ENCODE measurements around the gene DNM3. TPM values are rescaled to one million over a fixed set of nuclear protein-coding genes. Genes with fewer than 3 reads are reported as not detected.

The DNM3 gene
- total RNA-seq, 1 donor from 2014 or later, result 4.7 TPM

- Mint-ChIP-seq H3K27me3 (ENCODE audit: low read depth, unreplicated experiment) (peaks cover 3% of the 10 kb centered on the region), H3K4me3 (ENCODE audit: unreplicated experiment) (no peak overlapping the region), H3K36me3 (ENCODE audit: low read depth, unreplicated experiment) (no peaks in the 10 kb centered on the region), H3K9me3 (ENCODE audit: unreplicated experiment) (no peaks in the 10 kb centered on the region), H3K4me1 (ENCODE audit: low read depth, unreplicated experiment) (peaks cover 3% of the 10 kb centered on the region), H3K27ac (ENCODE audit: unreplicated experiment) (no peak overlapping the region)
- DNase-seq (ENCODE audit: low read depth) (no peak), FAIRE-seq (no peak)
- H3K4me1 ChIP-seq (ENCODE audit: insufficient read depth, low read length), result no peaks in the 10 kb centered on the region
- H3K9ac ChIP-seq (ENCODE audit: low read length), result no peak overlapping the region
- no peak overlapping the region for H3K4me3 ChIP-seq (ENCODE audit: insufficient read depth, low read depth, low read length)
- H3K4me2 ChIP-seq (ENCODE audit: low read length), result no peak overlapping the region
- H3K9me3 ChIP-seq (ENCODE audit: insufficient read depth, low read depth, low read length), result no peaks in the 10 kb centered on the region
- H3K27me3 ChIP-seq (ENCODE audit: insufficient read depth, low read length), result no peaks in the 10 kb centered on the region
- H3K27ac ChIP-seq (ENCODE audit: low read depth, low read length), result no peak overlapping the region
- H3K36me3 ChIP-seq (ENCODE audit: insufficient read depth, low read length), result no peaks in the 10 kb centered on the region
- no peaks in the 10 kb centered on the region for H3K79me2 ChIP-seq (ENCODE audit: insufficient read depth, low read length)
- TF ChIP-seq CTCF (IDR thresholded peaks at IDR 0.05; ENCODE audit: insufficient read depth, low read depth, low read length) (no peak), EZH2 (IDR thresholded peaks at IDR 0.05; ENCODE audit: insufficient read depth, low read length) (no peak)
- H2AFZ ChIP-seq (ENCODE audit: low read depth, low read length), result no peak overlapping the region
- no peaks in the 10 kb centered on the region for H4K20me1 ChIP-seq (ENCODE audit: insufficient read depth, low read length)
These were observed 5.4 kb upstream of the DNM3 start for GRCh38 chr1:171835891-171836290.

GRCh38 chr1:171841931-171842761 lies 848 bp downstream of the DNM3 start:
- no peak for FAIRE-seq
- H3K27me3 Mint-ChIP-seq (ENCODE audit: low read depth, unreplicated experiment), result peaks cover 3% of the 10 kb centered on the region
- DNase-seq (ENCODE audit: low read depth), result no peak

More at GRCh38 chr1:171841931-171842761, 848 bp downstream of the DNM3 start:
- peak overlapping the region; percentile 73 for H3K4me3 ChIP-seq (ENCODE audit: insufficient read depth, low read depth, low read length)
- no peaks in the 10 kb centered on the region for H3K27me3 ChIP-seq (ENCODE audit: insufficient read depth, low read length)
- no peak overlapping the region for H3K27ac ChIP-seq (ENCODE audit: low read depth, low read length)
- no peaks in the 10 kb centered on the region for H3K9me3 ChIP-seq (ENCODE audit: insufficient read depth, low read depth, low read length)
- no peaks in the 10 kb centered on the region for H3K36me3 ChIP-seq (ENCODE audit: insufficient read depth, low read length)
- peak overlapping the region; percentile 98 for H2AFZ ChIP-seq (ENCODE audit: low read depth, low read length)
- Mint-ChIP-seq H3K36me3 (ENCODE audit: low read depth, unreplicated experiment) (no peaks in the 10 kb centered on the region), H3K4me1 (ENCODE audit: low read depth, unreplicated experiment) (peaks cover 4% of the 10 kb centered on the region), H3K4me3 (ENCODE audit: unreplicated experiment) (peak overlapping the region; percentile 87), H3K27ac (ENCODE audit: unreplicated experiment) (no peak overlapping the region), H3K9me3 (ENCODE audit: unreplicated experiment) (no peaks in the 10 kb centered on the region)
- no peaks in the 10 kb centered on the region for H4K20me1 ChIP-seq (ENCODE audit: insufficient read depth, low read length)
- TF ChIP-seq EZH2 (IDR thresholded peaks at IDR 0.05; ENCODE audit: insufficient read depth, low read length) (peak; percentile 18), CTCF (IDR thresholded peaks at IDR 0.05; ENCODE audit: insufficient read depth, low read depth, low read length) (no peak)
- peak overlapping the region; percentile 96 for H3K4me2 ChIP-seq (ENCODE audit: low read length)
- no peaks in the 10 kb centered on the region for H3K4me1 ChIP-seq (ENCODE audit: insufficient read depth, low read length)
- peak overlapping the region; percentile 77 for H3K9ac ChIP-seq (ENCODE audit: low read length)
- no peaks in the 10 kb centered on the region for H3K79me2 ChIP-seq (ENCODE audit: insufficient read depth, low read length)
